ENCODE measurements around the gene ADAR.

Gene ADAR

GRCh38 chr1:154553056-154554030 lies 54.6 kb downstream of the ADAR start:
- no peak for DNase-seq

DNA sequence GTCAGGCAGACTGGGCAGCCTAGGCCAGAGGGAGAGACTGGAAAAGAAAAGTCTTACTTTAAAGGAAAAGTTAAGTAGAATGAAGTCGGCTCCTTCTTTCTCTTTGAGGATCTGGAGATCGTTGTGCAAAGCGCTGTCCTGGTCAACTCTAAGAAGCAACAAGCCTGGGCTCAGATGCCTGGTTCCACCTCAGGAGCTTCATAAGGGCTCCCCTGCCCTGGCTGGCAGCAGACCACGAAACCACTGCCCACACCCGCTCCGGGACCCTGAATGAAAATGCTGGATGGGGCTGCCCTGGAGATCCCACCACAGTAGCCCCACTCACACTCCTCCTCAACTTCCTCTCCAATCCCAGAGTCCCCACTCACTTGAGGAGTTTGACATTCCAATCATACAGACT lies 56.0 kb downstream of the ADAR start:
- peak; percentile 15 for DNase-seq

DNA sequence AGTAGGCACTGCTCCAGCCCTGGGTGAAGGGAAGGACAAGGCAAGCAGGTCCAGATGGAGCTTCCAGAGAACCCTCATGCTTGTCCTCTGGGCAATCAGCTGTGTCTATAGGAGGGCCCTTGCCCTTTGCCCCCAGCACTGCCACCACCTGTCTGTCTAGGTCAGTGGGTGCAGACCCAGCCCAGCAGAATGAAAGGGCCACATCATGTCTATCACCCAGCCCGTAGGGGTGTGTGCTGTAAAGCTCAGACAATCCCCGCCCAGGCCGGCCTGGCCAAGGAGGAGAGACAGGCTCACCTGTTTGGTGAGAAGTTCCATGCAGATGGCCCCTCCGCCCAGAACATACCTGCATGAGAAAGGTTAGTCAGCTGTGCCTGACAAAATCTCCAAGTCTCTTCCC lies 56.5 kb downstream of the ADAR start:
- DNase-seq: no peak

DNA sequence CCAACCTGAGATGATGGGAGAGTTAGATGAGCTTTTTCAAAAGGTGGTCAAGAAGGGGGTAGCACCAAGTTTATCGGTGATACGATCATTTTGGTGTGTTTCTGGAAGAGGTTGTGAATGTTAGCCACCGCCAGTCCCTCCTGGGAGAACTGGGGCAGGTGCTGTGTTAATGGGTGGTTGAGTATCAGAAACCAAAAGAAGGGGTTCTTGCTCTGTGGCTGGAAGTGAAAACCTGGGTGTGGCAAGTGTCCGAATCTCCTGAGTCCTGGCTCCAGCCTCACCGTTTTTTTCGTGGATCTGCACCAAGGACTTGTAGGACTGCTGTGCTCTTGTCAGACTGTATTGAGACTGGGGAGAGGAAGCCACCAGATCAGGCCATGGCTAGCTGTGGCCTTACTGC lies 57.3 kb downstream of the ADAR start:
- DNase-seq: no peak

DNA sequence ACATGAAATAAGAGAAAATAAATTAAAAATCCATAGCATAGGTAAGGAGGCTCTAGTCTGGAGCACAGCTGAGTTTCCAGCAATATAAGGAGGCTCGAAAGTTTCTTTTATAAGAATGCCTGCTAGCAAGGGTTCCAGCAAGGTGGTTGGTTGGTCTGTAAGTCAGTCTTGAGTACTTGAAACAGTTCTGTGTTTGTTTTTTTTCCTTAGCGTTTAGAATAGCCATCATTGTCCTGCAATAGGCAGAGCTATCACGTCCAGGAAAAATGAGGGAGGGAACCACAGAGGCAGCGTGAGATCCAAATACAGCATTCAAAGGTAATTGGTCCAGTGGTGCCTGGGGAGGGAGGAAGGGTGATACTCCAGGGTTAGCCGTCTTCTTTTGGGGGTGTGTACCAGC lies 57.9 kb downstream of the ADAR start:
- no peak for DNase-seq

- DNase-seq: no peak
Measured at GRCh38 chr1:154549202-154549770, 58.7 kb downstream of the ADAR start.

- DNase-seq: no peak
Measured at GRCh38 chr1:154548028-154548427, 60.0 kb downstream of the ADAR start.

GRCh38 chr1:154547105-154547732 lies 60.8 kb downstream of the ADAR start:
- no peak for DNase-seq

DNA sequence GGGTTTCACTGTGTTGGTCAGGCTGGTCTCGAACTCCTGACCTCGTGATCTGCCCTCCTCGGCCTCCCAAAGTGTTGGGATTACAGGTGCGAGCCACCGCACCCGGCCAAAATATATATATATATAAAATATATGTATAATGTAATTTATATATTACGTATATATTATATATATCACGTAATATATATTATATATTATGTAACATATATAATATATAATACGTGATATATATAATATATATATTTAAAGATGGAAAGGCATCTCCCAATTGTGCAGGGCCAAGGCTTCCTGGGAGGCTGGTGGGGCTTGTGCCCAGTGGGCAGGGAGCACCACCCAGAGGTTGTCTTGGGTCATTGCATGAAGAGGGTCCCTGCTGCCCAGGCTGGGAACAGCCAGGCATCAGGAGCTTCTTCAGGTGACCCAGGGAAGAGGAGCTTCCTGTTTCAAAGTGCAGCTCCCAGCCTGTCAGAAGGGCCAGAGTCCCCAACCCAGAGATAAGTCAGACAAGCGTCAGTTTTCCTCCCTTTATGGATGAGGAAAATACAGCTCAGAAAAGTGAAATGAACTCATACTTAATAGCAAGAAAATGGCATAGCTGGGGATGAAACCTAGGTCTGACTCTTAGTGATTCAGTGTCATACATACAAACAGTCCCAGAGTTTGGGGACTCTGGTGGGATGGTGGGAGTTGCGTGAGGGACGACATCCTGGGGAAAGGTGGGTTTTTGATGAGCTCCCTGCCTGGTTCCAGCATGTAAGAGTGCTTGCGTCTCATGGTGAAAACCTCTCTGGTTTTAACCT lies 61.5 kb downstream of the ADAR start:
- peak; percentile 16 for DNase-seq

GRCh38 chr1:154541231-154541630 lies 66.8 kb downstream of the ADAR start:
- DNase-seq: no peak

GRCh38 chr1:154539486-154540483 lies 68.2 kb downstream of the ADAR start:
- DNase-seq: no peak

- DNase-seq: no peak
Measured at GRCh38 chr1:154536570-154536969, 71.4 kb downstream of the ADAR start.

DNA sequence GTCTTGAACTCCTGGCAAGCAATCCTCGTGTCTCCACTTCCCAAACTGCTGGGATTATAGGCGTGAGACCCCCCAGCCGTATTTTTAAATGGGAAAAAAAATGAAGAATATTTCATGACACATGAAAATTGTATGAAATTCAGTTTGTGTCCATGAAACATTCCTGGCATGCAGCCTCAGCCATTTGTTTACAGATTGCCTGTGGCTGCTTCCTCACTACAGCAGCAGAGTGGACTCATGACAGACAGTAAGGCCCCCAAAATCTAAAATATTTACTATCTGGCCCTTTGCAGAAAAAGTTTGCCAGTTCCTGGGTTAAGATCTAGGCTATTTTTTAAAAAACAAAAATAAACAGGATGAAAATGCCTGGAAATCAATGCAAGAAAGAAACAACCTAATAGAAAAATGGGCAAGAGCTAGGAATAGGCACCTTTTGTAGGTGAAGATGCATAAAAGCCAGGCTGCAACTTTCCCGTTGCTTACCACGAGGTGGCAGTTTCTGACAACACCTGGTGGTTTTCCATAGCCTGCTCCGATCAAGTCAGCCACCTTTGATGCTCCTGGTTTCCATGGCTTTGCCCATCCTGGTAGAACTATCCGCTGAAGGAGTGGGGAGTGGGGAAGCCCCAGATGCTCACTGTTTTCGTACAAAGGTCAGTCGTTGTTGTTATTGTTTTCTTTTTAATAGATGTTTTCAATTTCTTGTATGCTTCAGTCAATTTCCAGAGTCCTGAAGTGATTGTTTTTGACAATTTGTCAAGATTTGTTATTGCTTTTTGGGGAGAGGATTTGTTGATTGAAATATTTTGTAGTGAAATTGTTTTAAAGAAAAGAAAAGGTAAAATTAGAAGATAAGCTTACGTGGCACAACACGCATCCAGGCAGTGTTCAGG lies 73.8 kb downstream of the ADAR start:
- peak; percentile 9 for DNase-seq

All from DMS79 (cell line).